GM23338 (cell line): ENCODE measurements around the gene MRTFA. TPM values are rescaled to one million over a fixed set of nuclear protein-coding genes. Genes with fewer than 3 reads are reported as not detected.

ENCODE experiments used
- ATAC-seq: fragments of 200-7000 bp; cut with Tn5 transposase; 3 replicates; pipeline ENCODE4 v1.9.1; 2020
- DNase-seq: peaks from one replicate; pipeline ENCODE4 v3.0.0-alpha.2; 2015; ENCODE audit warnings: low spot score
- H2AFZ ChIP-seq: fragments of 200-600 bp; sonication (generic); 2 replicates; pipeline ENCODE4 v1.8.0; 2016; ENCODE audit warnings: antibody characterized with exemption, mild to moderate bottlenecking, moderate library complexity
- H3F3A ChIP-seq: fragments of 200-600 bp; sonication (generic); replicated peaks from 2 replicates; pipeline ENCODE4 v1.8.0; 2017; ENCODE audit warnings: antibody characterized with exemption, mixed run types, low read depth
- H3K27ac ChIP-seq: fragments of 200-600 bp; sonication (generic); 2 replicates; pipeline ENCODE4 v1.6.1; 2016; ENCODE audit warnings: low read depth
- H3K27me3 ChIP-seq: fragments of 200-600 bp; sonication (generic); 2 replicates; pipeline ENCODE4 v1.8.0; 2016; ENCODE audit warnings: mild to moderate bottlenecking, mixed run types, moderate library complexity; ENCODE audit not compliant: insufficient read depth
- H3K36me3 ChIP-seq: fragments of 200-600 bp; sonication (generic); 2 replicates; pipeline ENCODE4 v1.8.0; 2016; ENCODE audit warnings: mild to moderate bottlenecking; ENCODE audit not compliant: insufficient read depth
- H3K4me1 ChIP-seq: fragments of 200-600 bp; sonication (generic); 2 replicates; pipeline ENCODE4 v1.8.0; 2016; ENCODE audit warnings: mild to moderate bottlenecking, moderate library complexity; ENCODE audit not compliant: insufficient read depth
- H3K4me2 ChIP-seq: fragments of 200-600 bp; sonication (generic); 2 replicates; pipeline ENCODE4 v1.7.1; 2017; ENCODE audit warnings: mixed run types
- H3K4me3 ChIP-seq: fragments of 200-600 bp; sonication (generic); 2 replicates; pipeline ENCODE4 v1.6.1; 2016; ENCODE audit warnings: mixed run types
- H3K79me2 ChIP-seq: fragments of 200-600 bp; sonication (generic); replicated peaks from 2 replicates; pipeline ENCODE4 v1.8.0; 2017; ENCODE audit warnings: mild to moderate bottlenecking; ENCODE audit not compliant: insufficient read depth
- H3K9me2 ChIP-seq: fragments of 200-600 bp; sonication (generic); 2 replicates; pipeline ENCODE4 v1.8.0; 2017; ENCODE audit not compliant: insufficient read depth
- H4K20me1 ChIP-seq: fragments of 200-600 bp; sonication (generic); replicated peaks from 2 replicates; pipeline ENCODE4 v1.8.0; 2017; ENCODE audit warnings: mild to moderate bottlenecking; ENCODE audit not compliant: insufficient read depth
- H3K27ac Mint-ChIP-seq: 2 replicates; pipeline ENCODE4 v1.8.0; 2020; ENCODE audit warnings: inconsistent platforms, mild to moderate bottlenecking, moderate library complexity, mixed read lengths
- H3K27me3 Mint-ChIP-seq: 3 replicates; pipeline ENCODE4 v1.8.0; 2022; ENCODE audit warnings: low read depth, mild to moderate bottlenecking, moderate library complexity, mixed read lengths, inconsistent platforms; ENCODE audit not compliant: insufficient read depth, poor library complexity
- H3K36me3 Mint-ChIP-seq: 3 replicates; pipeline ENCODE4 v1.8.0; 2021; ENCODE audit warnings: low read depth, mild to moderate bottlenecking, inconsistent platforms, moderate library complexity, mixed read lengths
- H3K4me1 Mint-ChIP-seq: 3 replicates; pipeline ENCODE4 v1.8.0; 2020; ENCODE audit warnings: mild to moderate bottlenecking, inconsistent platforms, mixed read lengths
- H3K4me3 Mint-ChIP-seq: 3 replicates; pipeline ENCODE4 v1.8.0; 2021; ENCODE audit warnings: moderate library complexity, mild to moderate bottlenecking, inconsistent platforms, mixed read lengths
- H3K9me3 Mint-ChIP-seq: 3 replicates; pipeline ENCODE4 v1.8.0; 2020; ENCODE audit warnings: moderate library complexity, mild to moderate bottlenecking, inconsistent platforms, mixed read lengths
- CREB1 ChIP-seq: fragments of 250-450 bp; sonication (Bioruptor Pico); IDR thresholded peaks from 2 replicates; pipeline ENCODE4 v1.5.0; 2020; ENCODE audit warnings: low read depth, mild to moderate bottlenecking, moderate library complexity
- EZH2 ChIP-seq: fragments of 200-600 bp; sonication (generic); IDR thresholded peaks from one replicate; pipeline ENCODE4 v1.8.0; 2017; ENCODE audit warnings: antibody characterized with exemption, mild to moderate bottlenecking, low read depth; ENCODE audit not compliant: unreplicated experiment
- NANOG ChIP-seq: IDR thresholded peaks from 2 replicates; pipeline ENCODE4 v1.6.1; 2016; ENCODE audit warnings: antibody characterized with exemption, borderline replicate concordance
- ZNF114 ChIP-seq: fragments of 250-450 bp; sonication (Bioruptor Pico); IDR thresholded peaks from 2 replicates; pipeline ENCODE4 v1.5.0; 2020; ENCODE audit warnings: mild to moderate bottlenecking, moderate library complexity
- ZNF331 ChIP-seq: fragments of 250-450 bp; sonication (Bioruptor Pico); IDR thresholded peaks from 2 replicates; pipeline ENCODE4 v1.5.0; 2020; ENCODE audit warnings: low read depth, mild to moderate bottlenecking, moderate library complexity
- polyA plus RNA-seq: library from polyadenylated mRNA; unstranded; fragments of >200 nt; fragmentation: Nextera tagmentation; extraction: Ambion mirVana; gene quantifications from 2 replicates; pipeline ENCODE4 v1.2.1, GENCODE V29; 2016
- total RNA-seq: library from RNA; depleted of rRNA; stranded (reverse); fragments of >200 nt; shearing (Covaris generic); gene quantifications from 2 replicates; pipeline ENCODE4 v1.2.3, GENCODE V29; 2014
- TF ChIP-seq, protein P1 (sequence below): IDR thresholded peaks from 2 replicates; pipeline ENCODE4 v1.6.1; 2016; ENCODE audit warnings: antibody characterized with exemption
- TF ChIP-seq, protein P2 (sequence below): IDR thresholded peaks from one replicate; pipeline ENCODE4 v1.6.1; 2018; ENCODE audit warnings: antibody characterized with exemption; ENCODE audit not compliant: unreplicated experiment
- TF ChIP-seq, protein P3 (sequence below), 2 experiments: fragments of 200-600 bp in 1 of 2; sonication (generic) in 1 of 2; conservative IDR thresholded peaks; 2 replicates each; pipeline versions ENCODE4 v1.5.1 to v1.6.1; 2016 to 2017; ENCODE audit warnings: antibody characterized with exemption in 2 of 2, low read depth in 2 of 2, mild to moderate bottlenecking in 2 of 2, moderate library complexity in 1 of 2

The MRTFA gene
- total and polyA plus RNA-seq, 2 experiments from 2014 or later: 18.1 to 92.4 TPM

DNA sequence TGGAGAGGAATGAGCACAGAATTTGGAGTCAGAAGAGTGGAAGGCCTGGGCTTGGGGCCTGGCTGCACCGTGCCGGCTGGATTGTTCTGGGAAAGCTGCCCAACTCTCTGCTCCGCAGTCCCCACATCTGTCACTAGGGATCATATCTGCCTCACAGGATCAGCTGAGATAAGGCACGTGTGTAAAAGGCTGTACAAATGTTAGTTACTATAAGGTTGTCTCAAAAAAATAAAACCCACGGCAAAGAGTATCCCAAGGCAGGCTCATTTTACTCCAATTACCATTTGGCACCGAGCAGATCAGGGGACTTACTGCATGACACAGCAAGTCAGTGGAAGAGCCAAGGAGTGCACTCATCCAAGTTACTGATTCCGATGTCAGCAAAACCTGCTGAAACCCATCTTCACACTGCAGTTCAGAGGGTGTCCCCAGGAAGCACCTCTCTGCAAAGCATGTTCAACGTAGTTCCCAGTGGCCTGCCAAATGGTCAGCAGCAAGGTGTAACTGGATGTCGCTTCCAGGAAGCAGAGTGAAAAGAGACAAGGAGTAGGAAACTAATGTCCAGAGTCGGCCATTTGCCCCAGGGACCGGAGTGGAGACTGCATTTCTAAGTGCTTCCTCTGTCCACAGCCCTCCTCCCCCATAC is 18.1 kb upstream of the MRTFA start:
- 0 out of 2 replicates have a peak, but pooled peaks cover 8% of the 10 kb centered on the region for H3F3A ChIP-seq
- no peaks in the 10 kb centered on the region; the same call in 2 of the 3 replicates for H3K36me3 Mint-ChIP-seq
- no peaks in the 10 kb centered on the region for H3K79me2 ChIP-seq
- no peaks in the 10 kb centered on the region for H3K27me3 ChIP-seq
- no peak overlapping the region; the same call in 1 of the 2 replicates for H3K27ac Mint-ChIP-seq
- no peak for TF ChIP-seq NANOG
- no peak for TF ChIP-seq ZNF114 (CRISPR knock-in tag)
- TF ChIP-seq, protein P1, sequence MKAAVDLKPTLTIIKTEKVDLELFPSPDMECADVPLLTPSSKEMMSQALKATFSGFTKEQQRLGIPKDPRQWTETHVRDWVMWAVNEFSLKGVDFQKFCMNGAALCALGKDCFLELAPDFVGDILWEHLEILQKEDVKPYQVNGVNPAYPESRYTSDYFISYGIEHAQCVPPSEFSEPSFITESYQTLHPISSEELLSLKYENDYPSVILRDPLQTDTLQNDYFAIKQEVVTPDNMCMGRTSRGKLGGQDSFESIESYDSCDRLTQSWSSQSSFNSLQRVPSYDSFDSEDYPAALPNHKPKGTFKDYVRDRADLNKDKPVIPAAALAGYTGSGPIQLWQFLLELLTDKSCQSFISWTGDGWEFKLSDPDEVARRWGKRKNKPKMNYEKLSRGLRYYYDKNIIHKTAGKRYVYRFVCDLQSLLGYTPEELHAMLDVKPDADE: no peak
- TF ChIP-seq CREB1 (CRISPR knock-in tag): no peak
- TF ChIP-seq, protein P2, sequence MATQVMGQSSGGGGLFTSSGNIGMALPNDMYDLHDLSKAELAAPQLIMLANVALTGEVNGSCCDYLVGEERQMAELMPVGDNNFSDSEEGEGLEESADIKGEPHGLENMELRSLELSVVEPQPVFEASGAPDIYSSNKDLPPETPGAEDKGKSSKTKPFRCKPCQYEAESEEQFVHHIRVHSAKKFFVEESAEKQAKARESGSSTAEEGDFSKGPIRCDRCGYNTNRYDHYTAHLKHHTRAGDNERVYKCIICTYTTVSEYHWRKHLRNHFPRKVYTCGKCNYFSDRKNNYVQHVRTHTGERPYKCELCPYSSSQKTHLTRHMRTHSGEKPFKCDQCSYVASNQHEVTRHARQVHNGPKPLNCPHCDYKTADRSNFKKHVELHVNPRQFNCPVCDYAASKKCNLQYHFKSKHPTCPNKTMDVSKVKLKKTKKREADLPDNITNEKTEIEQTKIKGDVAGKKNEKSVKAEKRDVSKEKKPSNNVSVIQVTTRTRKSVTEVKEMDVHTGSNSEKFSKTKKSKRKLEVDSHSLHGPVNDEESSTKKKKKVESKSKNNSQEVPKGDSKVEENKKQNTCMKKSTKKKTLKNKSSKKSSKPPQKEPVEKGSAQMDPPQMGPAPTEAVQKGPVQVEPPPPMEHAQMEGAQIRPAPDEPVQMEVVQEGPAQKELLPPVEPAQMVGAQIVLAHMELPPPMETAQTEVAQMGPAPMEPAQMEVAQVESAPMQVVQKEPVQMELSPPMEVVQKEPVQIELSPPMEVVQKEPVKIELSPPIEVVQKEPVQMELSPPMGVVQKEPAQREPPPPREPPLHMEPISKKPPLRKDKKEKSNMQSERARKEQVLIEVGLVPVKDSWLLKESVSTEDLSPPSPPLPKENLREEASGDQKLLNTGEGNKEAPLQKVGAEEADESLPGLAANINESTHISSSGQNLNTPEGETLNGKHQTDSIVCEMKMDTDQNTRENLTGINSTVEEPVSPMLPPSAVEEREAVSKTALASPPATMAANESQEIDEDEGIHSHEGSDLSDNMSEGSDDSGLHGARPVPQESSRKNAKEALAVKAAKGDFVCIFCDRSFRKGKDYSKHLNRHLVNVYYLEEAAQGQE: no peak
- TF ChIP-seq, protein P3, sequence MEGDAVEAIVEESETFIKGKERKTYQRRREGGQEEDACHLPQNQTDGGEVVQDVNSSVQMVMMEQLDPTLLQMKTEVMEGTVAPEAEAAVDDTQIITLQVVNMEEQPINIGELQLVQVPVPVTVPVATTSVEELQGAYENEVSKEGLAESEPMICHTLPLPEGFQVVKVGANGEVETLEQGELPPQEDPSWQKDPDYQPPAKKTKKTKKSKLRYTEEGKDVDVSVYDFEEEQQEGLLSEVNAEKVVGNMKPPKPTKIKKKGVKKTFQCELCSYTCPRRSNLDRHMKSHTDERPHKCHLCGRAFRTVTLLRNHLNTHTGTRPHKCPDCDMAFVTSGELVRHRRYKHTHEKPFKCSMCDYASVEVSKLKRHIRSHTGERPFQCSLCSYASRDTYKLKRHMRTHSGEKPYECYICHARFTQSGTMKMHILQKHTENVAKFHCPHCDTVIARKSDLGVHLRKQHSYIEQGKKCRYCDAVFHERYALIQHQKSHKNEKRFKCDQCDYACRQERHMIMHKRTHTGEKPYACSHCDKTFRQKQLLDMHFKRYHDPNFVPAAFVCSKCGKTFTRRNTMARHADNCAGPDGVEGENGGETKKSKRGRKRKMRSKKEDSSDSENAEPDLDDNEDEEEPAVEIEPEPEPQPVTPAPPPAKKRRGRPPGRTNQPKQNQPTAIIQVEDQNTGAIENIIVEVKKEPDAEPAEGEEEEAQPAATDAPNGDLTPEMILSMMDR (conservative IDR thresholded peaks at IDR 0.05; ENCODE audit: low read depth in 2 of 2): peak; percentile 43 to 53
- TF ChIP-seq EZH2: no peak
- H2AFZ ChIP-seq: peak overlapping the region; percentile 70; the same call in 1 of the 2 replicates
- H3K4me3 ChIP-seq: no peak overlapping the region
- no peak overlapping the region for H3K27ac ChIP-seq
- H3K36me3 ChIP-seq: no peaks in the 10 kb centered on the region
- no peaks in the 10 kb centered on the region for H4K20me1 ChIP-seq
- peaks cover 9% of the 10 kb centered on the region for H3K4me1 Mint-ChIP-seq
- ATAC-seq (peak; percentile 62), DNase-seq (peak; percentile 39)
- peaks cover 4% of the 10 kb centered on the region for H3K4me1 ChIP-seq
- no peak overlapping the region for H3K4me2 ChIP-seq
- H3K4me3 Mint-ChIP-seq: no peak overlapping the region
- H3K9me3 Mint-ChIP-seq: no peaks in the 10 kb centered on the region
- H3K27me3 Mint-ChIP-seq: peaks cover 14% of the 10 kb centered on the region
- no peaks in the 10 kb centered on the region for H3K9me2 ChIP-seq

DNA sequence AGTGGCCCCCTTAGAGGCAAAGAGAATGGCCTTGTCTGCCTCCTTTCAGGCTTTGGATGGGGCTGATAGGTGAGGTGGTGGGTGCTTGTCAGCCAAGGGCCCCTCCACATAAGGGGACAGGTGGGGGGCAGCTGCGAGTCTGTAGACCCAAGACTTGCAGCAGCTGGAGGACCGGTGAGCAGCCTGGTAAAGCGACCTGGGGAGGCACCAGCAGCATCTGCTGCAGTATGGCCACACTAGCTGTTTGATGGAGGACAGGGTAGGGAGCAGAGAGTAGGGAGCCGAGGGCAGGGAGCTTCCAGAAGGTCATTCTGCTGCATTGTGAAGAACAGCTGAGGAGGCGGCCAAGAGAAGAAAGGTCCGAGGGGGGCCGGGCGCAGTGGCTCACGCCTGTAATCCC is 16.8 kb upstream of the MRTFA start:
- Histone ChIP-seq H3K79me2 (no peaks in the 10 kb centered on the region), H4K20me1 (no peaks in the 10 kb centered on the region), H3K4me1 (peaks cover 4% of the 10 kb centered on the region), H3K27ac (no peak overlapping the region), H2AFZ (no peak overlapping the region), H3K4me2 (no peak overlapping the region), H3K36me3 (no peaks in the 10 kb centered on the region), H3F3A (0 out of 2 replicates have a peak, but pooled peaks cover 13% of the 10 kb centered on the region), H3K4me3 (no peak overlapping the region), H3K9me2 (no peaks in the 10 kb centered on the region), H3K27me3 (no peaks in the 10 kb centered on the region)
- ATAC-seq: no peak
- no peak overlapping the region for H3K27ac Mint-ChIP-seq
- H3K36me3 Mint-ChIP-seq: no peaks in the 10 kb centered on the region
- no peak overlapping the region for H3K4me3 Mint-ChIP-seq
- no peaks in the 10 kb centered on the region for H3K9me3 Mint-ChIP-seq
- no peak for DNase-seq
- peaks cover 9% of the 10 kb centered on the region for H3K4me1 Mint-ChIP-seq
- H3K27me3 Mint-ChIP-seq: peaks cover 11% of the 10 kb centered on the region
- TF ChIP-seq CREB1 (CRISPR knock-in tag) (no peak), NANOG (no peak), ZNF331 (CRISPR knock-in tag) (no peak)
- TF ChIP-seq, protein P2: no peak
- TF ChIP-seq, protein P3 (conservative IDR thresholded peaks at IDR 0.05; ENCODE audit: low read depth in 2 of 2): no peak
- TF ChIP-seq, protein P1: no peak
